ENCODE measurements around the gene ISL1. TPM values are rescaled to one million over a fixed set of nuclear protein-coding genes. Genes with fewer than 3 reads are reported as not detected.

Gene ISL1
- total and polyA plus RNA-seq, 5 donors = not detected

- intact Hi-C loops (cut with DNase I) = no loop called here
- no peak overlapping the region for H3K4me3 ChIP-seq (ENCODE audit: low read length)
Observed at GRCh38 chr5:51388488-51389287, 5.4 kb downstream of the ISL1 start.

DNA sequence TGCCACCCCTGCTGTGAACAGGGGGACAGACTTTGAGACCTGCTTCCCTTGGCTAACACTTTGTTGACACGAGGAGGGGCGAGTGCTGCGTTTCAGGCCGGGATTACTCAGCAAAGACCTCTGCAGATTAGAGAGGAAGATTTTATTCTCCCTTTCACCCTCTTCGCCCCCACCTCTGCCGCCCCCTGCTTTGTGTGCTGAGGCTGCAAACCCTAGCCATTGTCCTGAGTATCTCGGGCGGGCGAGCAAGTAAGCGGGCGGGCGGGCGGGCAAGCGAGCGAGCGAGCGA, 6.0 kb downstream of the ISL1 start:
- ATAC-seq (no peak), DNase-seq (no peak)
- peaks cover 9% of the 10 kb centered on the region for H3K27me3 ChIP-seq (ENCODE audit: control insufficient read depth, insufficient read depth)

More at GRCh38 chr5:51388488-51389287, 5.4 kb downstream of the ISL1 start:
- 12% methylated on average over 12 of the region's 12 CpGs for WGBS
- Histone ChIP-seq H3K27ac (ENCODE audit: low read length) (no peak overlapping the region), H3K27me3 (ENCODE audit: control insufficient read depth, insufficient read depth) (peaks cover 7% of the 10 kb centered on the region), H3K9me3 (ENCODE audit: control insufficient read depth, low read length) (no peaks in the 10 kb centered on the region), H3K4me1 (ENCODE audit: control insufficient read depth, insufficient read depth, low read length) (no peaks in the 10 kb centered on the region)
- DNase-seq (no peak), ATAC-seq (no peak)

GRCh38 chr5:51389577-51390463, 6.6 kb downstream of the ISL1 start:
- no peak overlapping the region for H3K27ac ChIP-seq (ENCODE audit: low read length)
- H3K4me3 ChIP-seq (ENCODE audit: low read length) = no peak overlapping the region
- H3K9me3 ChIP-seq (ENCODE audit: control insufficient read depth, low read length) = no peaks in the 10 kb centered on the region
- intact Hi-C loops (cut with DNase I) = no loop called here
- no peak for ATAC-seq
- H3K4me1 ChIP-seq (ENCODE audit: control insufficient read depth, insufficient read depth, low read length) = no peaks in the 10 kb centered on the region
- peaks cover 9% of the 10 kb centered on the region for H3K27me3 ChIP-seq (ENCODE audit: control insufficient read depth, insufficient read depth)
- no peak for DNase-seq
- 5% methylated on average over 68 of the region's 68 CpGs for WGBS

More for the DNA sequence above, 6.0 kb downstream of the ISL1 start:
- no peaks in the 10 kb centered on the region for H3K4me1 ChIP-seq (ENCODE audit: control insufficient read depth, insufficient read depth, low read length)
- 3% methylated on average over 17 of the region's 17 CpGs for WGBS
- intact Hi-C loops (cut with DNase I) = no loop called here
- no peaks in the 10 kb centered on the region for H3K9me3 ChIP-seq (ENCODE audit: control insufficient read depth, low read length)
- H3K27ac ChIP-seq (ENCODE audit: low read length) = no peak overlapping the region
- H3K4me3 ChIP-seq (ENCODE audit: low read length) = no peak overlapping the region

DNA sequence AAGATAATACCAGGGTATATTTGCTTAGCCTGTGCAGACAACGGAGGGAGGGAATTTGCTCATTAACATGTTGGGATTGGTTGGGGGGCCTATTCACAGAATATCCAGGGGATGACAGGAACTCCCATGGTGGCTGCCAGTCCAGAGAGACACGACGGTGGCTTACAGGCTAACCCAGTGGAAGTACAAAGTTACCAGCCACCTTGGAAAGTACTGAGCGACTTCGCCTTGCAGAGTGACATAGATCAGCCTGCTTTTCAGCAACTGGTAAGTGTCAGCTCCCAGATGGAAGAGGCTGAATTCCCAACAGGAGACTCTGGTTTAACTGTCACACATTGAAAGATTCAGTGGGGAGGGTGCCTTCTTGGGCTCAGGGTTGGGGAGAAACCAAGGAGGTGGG, 7.9 kb downstream of the ISL1 start:
- H3K9me3 ChIP-seq (ENCODE audit: control insufficient read depth, low read length) = no peaks in the 10 kb centered on the region
- H3K4me3 ChIP-seq (ENCODE audit: low read length) = no peak overlapping the region
- H3K4me1 ChIP-seq (ENCODE audit: control insufficient read depth, insufficient read depth, low read length) = no peaks in the 10 kb centered on the region
- DNase-seq = no peak
- 31% methylated on average over 5 of the region's 5 CpGs for WGBS
- no peak overlapping the region for H3K27ac ChIP-seq (ENCODE audit: low read length)
- no peak for ATAC-seq
- peaks cover 5% of the 10 kb centered on the region for H3K27me3 ChIP-seq (ENCODE audit: control insufficient read depth, insufficient read depth)
- intact Hi-C loops (cut with DNase I) = no loop called here

DNA sequence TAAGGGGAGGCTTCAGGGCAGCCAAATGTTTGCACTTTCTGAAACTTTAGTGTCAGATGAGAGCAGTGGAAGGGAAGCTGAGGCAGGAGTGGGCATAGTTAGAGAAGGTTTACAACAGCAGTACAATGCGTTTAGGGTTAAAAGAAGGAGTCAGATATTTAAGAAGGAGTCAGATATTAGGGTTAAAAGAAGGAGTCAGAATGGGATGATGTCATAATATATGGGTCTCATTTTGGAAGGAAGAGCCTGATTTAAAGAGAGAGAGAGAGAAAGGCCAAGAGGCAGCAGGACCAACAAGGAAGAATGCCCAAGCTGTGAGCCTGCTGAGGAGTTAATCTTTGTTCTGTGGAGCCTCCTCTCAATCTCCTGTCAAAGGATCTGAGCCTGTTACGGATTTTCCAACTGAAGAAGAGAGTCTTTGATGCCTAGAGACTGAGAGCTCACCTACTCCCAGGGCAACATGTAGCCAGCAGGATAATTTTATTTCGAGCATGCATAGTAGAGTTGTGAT, 9.5 kb downstream of the ISL1 start:
- Histone ChIP-seq H3K27ac (ENCODE audit: low read length) (no peak overlapping the region), H3K27me3 (ENCODE audit: control insufficient read depth, insufficient read depth) (peaks cover 5% of the 10 kb centered on the region), H3K4me3 (ENCODE audit: low read length) (no peak overlapping the region), H3K4me1 (ENCODE audit: control insufficient read depth, insufficient read depth, low read length) (no peaks in the 10 kb centered on the region), H3K9me3 (ENCODE audit: control insufficient read depth, low read length) (no peaks in the 10 kb centered on the region)
- DNase-seq (no peak), ATAC-seq (no peak)
- intact Hi-C loops (cut with DNase I) = no loop called here
- 40% methylated on average over 3 of the region's 3 CpGs for WGBS

DNA sequence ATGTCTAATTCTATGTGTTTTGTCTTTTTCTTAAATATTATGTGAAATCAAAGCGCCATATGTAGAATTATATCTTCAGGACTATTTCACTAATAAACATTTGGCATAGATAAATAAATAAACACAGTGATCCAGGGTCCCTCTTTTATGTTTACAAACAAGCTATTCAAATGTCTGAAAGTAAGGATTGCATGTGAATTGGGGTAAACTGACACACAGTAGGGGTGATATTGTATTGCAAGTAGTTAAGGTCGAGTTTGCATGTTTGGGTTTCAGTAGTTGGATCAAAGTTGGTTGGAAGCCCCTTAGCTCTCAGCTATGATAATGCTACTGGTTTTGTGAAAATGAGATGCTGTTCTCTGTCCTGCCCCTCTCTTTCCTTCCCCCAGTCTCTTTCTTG, 11.4 kb downstream of the ISL1 start:
- no peak overlapping the region for H3K4me3 ChIP-seq (ENCODE audit: low read length)

GRCh38 chr5:51395245-51395644, 12.0 kb downstream of the ISL1 start:
- Histone ChIP-seq H3K27me3 (ENCODE audit: control insufficient read depth, insufficient read depth) (peaks cover 5% of the 10 kb centered on the region), H3K9me3 (ENCODE audit: control insufficient read depth, low read length) (no peaks in the 10 kb centered on the region), H3K27ac (ENCODE audit: low read length) (no peak overlapping the region), H3K4me1 (ENCODE audit: control insufficient read depth, insufficient read depth, low read length) (no peaks in the 10 kb centered on the region), H3K4me3 (ENCODE audit: low read length) (no peak overlapping the region)
- no peak for DNase-seq
- WGBS = 52% methylated on average over 6 of the region's 6 CpGs
- intact Hi-C loops (cut with DNase I) = no loop called here
- no peak for ATAC-seq

More for the DNA sequence above, 11.4 kb downstream of the ISL1 start:
- no peak for ATAC-seq
- H3K9me3 ChIP-seq (ENCODE audit: control insufficient read depth, low read length) = no peaks in the 10 kb centered on the region
- WGBS = 49% methylated on average over 2 of the region's 2 CpGs
- no peak for DNase-seq
- peaks cover 5% of the 10 kb centered on the region for H3K27me3 ChIP-seq (ENCODE audit: control insufficient read depth, insufficient read depth)
- intact Hi-C loops (cut with DNase I) = no loop called here
- H3K27ac ChIP-seq (ENCODE audit: low read length) = no peak overlapping the region
- H3K4me1 ChIP-seq (ENCODE audit: control insufficient read depth, insufficient read depth, low read length) = no peaks in the 10 kb centered on the region

GRCh38 chr5:51395666-51396356, 12.6 kb downstream of the ISL1 start:
- DNase-seq = no peak
- Histone ChIP-seq H3K9me3 (ENCODE audit: control insufficient read depth, low read length) (no peaks in the 10 kb centered on the region), H3K4me3 (ENCODE audit: low read length) (no peak overlapping the region), H3K4me1 (ENCODE audit: control insufficient read depth, insufficient read depth, low read length) (no peaks in the 10 kb centered on the region), H3K27me3 (ENCODE audit: control insufficient read depth, insufficient read depth) (peaks cover 5% of the 10 kb centered on the region), H3K27ac (ENCODE audit: low read length) (no peak overlapping the region)
- WGBS = 33% methylated on average over 10 of the region's 10 CpGs
- intact Hi-C loops (cut with DNase I) = no loop called here
- no peak for ATAC-seq

DNA sequence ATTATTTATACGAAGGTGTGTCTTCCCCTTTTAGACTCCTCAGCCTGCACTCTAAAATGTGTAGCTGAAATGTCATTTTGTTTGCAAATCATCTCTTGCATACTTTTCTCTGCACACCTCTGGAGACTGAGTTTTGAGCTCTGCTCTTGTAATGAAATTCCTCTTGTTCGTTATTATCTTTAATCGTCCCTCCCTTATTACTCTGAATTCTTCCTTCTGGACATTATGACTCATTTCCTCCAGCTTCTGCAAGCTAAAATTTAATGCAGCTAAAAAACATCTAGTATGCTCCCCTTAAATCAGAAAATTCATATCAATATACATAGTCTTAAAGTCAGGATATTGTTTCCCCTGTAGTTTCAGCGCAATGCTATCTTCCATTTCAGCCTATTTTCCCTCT, 13.5 kb downstream of the ISL1 start:
- ATAC-seq (no peak), DNase-seq (no peak)
- H3K27ac ChIP-seq (ENCODE audit: low read length) = no peak overlapping the region
- peaks cover 5% of the 10 kb centered on the region for H3K27me3 ChIP-seq (ENCODE audit: control insufficient read depth, insufficient read depth)
- no peaks in the 10 kb centered on the region for H3K4me1 ChIP-seq (ENCODE audit: control insufficient read depth, insufficient read depth, low read length)
- H3K9me3 ChIP-seq (ENCODE audit: control insufficient read depth, low read length) = no peaks in the 10 kb centered on the region
- no peak overlapping the region for H3K4me3 ChIP-seq (ENCODE audit: low read length)
- intact Hi-C loops (cut with DNase I) = no loop called here
- WGBS = 35% methylated on average over 4 of the region's 4 CpGs

- Histone ChIP-seq H3K27ac (ENCODE audit: low read length) (no peak overlapping the region), H3K27me3 (ENCODE audit: control insufficient read depth, insufficient read depth) (peaks cover 5% of the 10 kb centered on the region), H3K9me3 (ENCODE audit: control insufficient read depth, low read length) (no peaks in the 10 kb centered on the region), H3K4me3 (ENCODE audit: low read length) (no peak overlapping the region), H3K4me1 (ENCODE audit: control insufficient read depth, insufficient read depth, low read length) (no peaks in the 10 kb centered on the region)
- intact Hi-C loops (cut with DNase I) = no loop called here
- DNase-seq (no peak), ATAC-seq (no peak)
- 3% methylated on average over 7 of the region's 7 CpGs for WGBS
Observed at GRCh38 chr5:51397996-51398395, 14.7 kb downstream of the ISL1 start.
